ENCODE results near the gene PIAS2.

PIAS2 gene

GRCh38 chr18:46789088-46789487 is 128.2 kb downstream of the PIAS2 start:
- no peak for DNase-seq (ENCODE audit: low read depth)
- no peak for TF ChIP-seq CTCF (IDR thresholded peaks at IDR 0.05; ENCODE audit: insufficient read depth, low read depth, low read length, missing control alignments)
- no peak overlapping the region for H3K4me3 ChIP-seq (ENCODE audit: low read length)

GRCh38 chr18:46787674-46788073 is 129.6 kb downstream of the PIAS2 start:
- DNase-seq (ENCODE audit: low read depth): no peak
- TF ChIP-seq CTCF (IDR thresholded peaks at IDR 0.05; ENCODE audit: insufficient read depth, low read depth, low read length, missing control alignments): no peak
- H3K4me3 ChIP-seq (ENCODE audit: low read length): no peak overlapping the region

GRCh38 chr18:46772357-46772756 is 144.9 kb downstream of the PIAS2 start:
- no peak overlapping the region for H3K4me3 ChIP-seq (ENCODE audit: low read length)
- TF ChIP-seq CTCF (IDR thresholded peaks at IDR 0.05; ENCODE audit: insufficient read depth, low read depth, low read length, missing control alignments): no peak
- DNase-seq (ENCODE audit: low read depth): no peak

GRCh38 chr18:46771141-46771540 is 146.2 kb downstream of the PIAS2 start:
- DNase-seq (ENCODE audit: low read depth): no peak
- TF ChIP-seq CTCF (IDR thresholded peaks at IDR 0.05; ENCODE audit: insufficient read depth, low read depth, low read length, missing control alignments): no peak
- H3K4me3 ChIP-seq (ENCODE audit: low read length): no peak overlapping the region

GRCh38 chr18:46770708-46771107 is 146.6 kb downstream of the PIAS2 start:
- TF ChIP-seq CTCF (IDR thresholded peaks at IDR 0.05; ENCODE audit: insufficient read depth, low read depth, low read length, missing control alignments): no peak
- DNase-seq (ENCODE audit: low read depth): no peak
- H3K4me3 ChIP-seq (ENCODE audit: low read length): no peak overlapping the region

- no peak for DNase-seq (ENCODE audit: low read depth)
Measured at GRCh38 chr18:46768166-46768921, 149.0 kb downstream of the PIAS2 start.

More at GRCh38 chr18:46768166-46768921, 149.0 kb downstream of the PIAS2 start:
- no peak for TF ChIP-seq CTCF (IDR thresholded peaks at IDR 0.05; ENCODE audit: insufficient read depth, low read depth, low read length, missing control alignments)
- no peak overlapping the region for H3K4me3 ChIP-seq (ENCODE audit: low read length)

Measured in epithelial cell of esophagus (primary cell).